Common myeloid progenitor, CD34-positive (primary cell): ENCODE data around the gene AMD1.
A peak's percentile ranks its signal among the peaks of the same experiment; 100 is the strongest.

ENCODE experiments used
- CTCF ChIA-PET: fragments of 350-600 bp; sonication (Branson Sonifier 250); formaldehyde crosslinking; loops from one replicate; lab custom pipeline; 2021; ENCODE audit warnings: antibody characterized with exemption; lab: Charles Lee
- POLR2A ChIA-PET: fragments of 350-600 bp; sonication (Branson Sonifier 250); formaldehyde crosslinking; loops from one replicate; lab custom pipeline; 2021; ENCODE audit warnings: antibody characterized with exemption; lab: Charles Lee
- DNase-seq, 3 donors: peaks; one replicate each; pipeline versions ENCODE4 v3.0.0 to v3.0.0-alpha.2; 2013
- H3K27ac ChIP-seq, 2 experiments: 1 replicate in 1 of 2; 2 replicates in 1 of 2; pipeline ENCODE4 v1.7.0; 2013; ENCODE audit warnings: inconsistent platforms in 2 of 2, low read length in 2 of 2, mild to moderate bottlenecking in 2 of 2, low read depth in 1 of 2, moderate library complexity in 1 of 2; ENCODE audit not compliant: severe bottlenecking in 2 of 2, insufficient read depth in 1 of 2, poor library complexity in 1 of 2
- H3K27me3 ChIP-seq, 5 experiments: replicated peaks in 2 of 5; 1 replicate in 3 of 5; 2 replicates in 2 of 5; pipeline versions ENCODE4 v1.6.1 to v1.7.0; 2013; ENCODE audit warnings: low read length in 4 of 5, mild to moderate bottlenecking in 2 of 5, moderate library complexity in 2 of 5, inconsistent platforms in 1 of 5; ENCODE audit not compliant: insufficient read depth in 5 of 5, control insufficient read depth in 4 of 5
- H3K36me3 ChIP-seq, 4 experiments: 1 replicate in 2 of 4; 2 replicates in 2 of 4; pipeline versions ENCODE4 v1.6.1 to v1.7.0; 2013; ENCODE audit warnings: low read length in 3 of 4, control low read depth in 1 of 4, mild to moderate bottlenecking in 1 of 4; ENCODE audit not compliant: control insufficient read depth in 4 of 4, insufficient read depth in 4 of 4
- H3K4me1 ChIP-seq, 4 experiments: 1 replicate in 3 of 4; 2 replicates in 1 of 4; pipeline versions ENCODE4 v1.6.1 to v1.7.1; 2013; ENCODE audit warnings: low read length in 3 of 4, mild to moderate bottlenecking in 3 of 4, control low read depth in 1 of 4, inconsistent platforms in 1 of 4, moderate library complexity in 1 of 4; ENCODE audit not compliant: control insufficient read depth in 4 of 4, insufficient read depth in 4 of 4; ENCODE audit errors: control extremely low read depth in 1 of 4
- H3K4me3 ChIP-seq, 7 experiments: 1 replicate in 4 of 7; 2 replicates in 3 of 7; pipeline versions ENCODE4 v1.5.1 to v1.7.0; 2013; ENCODE audit warnings: mild to moderate bottlenecking in 7 of 7, low read length in 6 of 7, moderate library complexity in 6 of 7, inconsistent platforms in 2 of 7, low read depth in 2 of 7, control low read depth in 1 of 7; ENCODE audit not compliant: insufficient read depth in 4 of 7, control insufficient read depth in 1 of 7; ENCODE audit errors: extremely low read depth in 1 of 7
- H3K9me3 ChIP-seq, 5 experiments: 1 replicate in 4 of 5; 2 replicates in 1 of 5; pipeline versions ENCODE4 v1.6.1 to v1.7.1; 2013; ENCODE audit warnings: low read length in 4 of 5, mild to moderate bottlenecking in 2 of 5, inconsistent platforms in 1 of 5, low read depth in 1 of 5, moderate library complexity in 1 of 5; ENCODE audit not compliant: control insufficient read depth in 4 of 5, insufficient read depth in 2 of 5; ENCODE audit errors: control extremely low read depth in 1 of 5
- WGBS: methylation state at CpG from one replicate; pipeline ENCODE4 v1.1.5; 2013; ENCODE audit not compliant: insufficient coverage; 5-methylcytosine and 5-hydroxymethylcytosine counted together

The AMD1 gene

GRCh38 chr6:110876806-110877564 is 2.4 kb downstream of the AMD1 start:
- POLR2A ChIA-PET = interaction anchor here (0.5 to 4.5 kb wide), 5 partner anchors 8 to 195 kb away, joined by 3 to 69 read pairs (median 5); partner anchors contain the start of gene CDK19
- 9% methylated on average over 9 of the region's 10 CpGs for WGBS
- CTCF ChIA-PET = interaction anchor here (0.6 to 5.4 kb wide), 14 partner anchors 10 to 446 kb away, joined by 3 to 76 read pairs (median 4); partner anchors contain the start of gene CDK19
- peak in 1 of 3 donors; percentile 27 for DNase-seq
- H3K4me3 ChIP-seq = peak overlapping the region in 6 of 7 experiments; percentile 91 to 99 (median 94)
- H3K4me1 ChIP-seq = peaks cover 42 to 67% (median 51%) of the 10 kb centered on the region in 4 experiments
- H3K9me3 ChIP-seq = no peaks in the 10 kb centered on the region
- H3K27ac ChIP-seq = peak overlapping the region; percentile 87 to 95
- H3K27me3 ChIP-seq = no peaks in the 10 kb centered on the region
- H3K36me3 ChIP-seq = peaks cover 0 to 7% (median 1%) of the 10 kb centered on the region in 4 experiments

- H3K36me3 ChIP-seq = peaks cover 0 to 7% (median 1%) of the 10 kb centered on the region in 4 experiments
- peaks cover 44 to 73% (median 57%) of the 10 kb centered on the region in 4 experiments for H3K4me1 ChIP-seq
- H3K27me3 ChIP-seq = no peaks in the 10 kb centered on the region
- peak overlapping the region in 6 of 7 experiments; percentile 91 to 99 (median 94) for H3K4me3 ChIP-seq
- H3K27ac ChIP-seq = peak overlapping the region; percentile 87 to 95
- WGBS = no CpG with 5 or more reads among the region's 2 CpGs
- H3K9me3 ChIP-seq = no peaks in the 10 kb centered on the region
- CTCF ChIA-PET = interaction anchor here (1.0 to 5.4 kb wide), 10 partner anchors 10 to 348 kb away, joined by 3 to 76 read pairs (median 6); partner anchors contain the start of gene CDK19
- no peak for DNase-seq
- POLR2A ChIA-PET = no interaction called here
These were observed 3.0 kb downstream of the AMD1 start for GRCh38 chr6:110877569-110877968.

DNA sequence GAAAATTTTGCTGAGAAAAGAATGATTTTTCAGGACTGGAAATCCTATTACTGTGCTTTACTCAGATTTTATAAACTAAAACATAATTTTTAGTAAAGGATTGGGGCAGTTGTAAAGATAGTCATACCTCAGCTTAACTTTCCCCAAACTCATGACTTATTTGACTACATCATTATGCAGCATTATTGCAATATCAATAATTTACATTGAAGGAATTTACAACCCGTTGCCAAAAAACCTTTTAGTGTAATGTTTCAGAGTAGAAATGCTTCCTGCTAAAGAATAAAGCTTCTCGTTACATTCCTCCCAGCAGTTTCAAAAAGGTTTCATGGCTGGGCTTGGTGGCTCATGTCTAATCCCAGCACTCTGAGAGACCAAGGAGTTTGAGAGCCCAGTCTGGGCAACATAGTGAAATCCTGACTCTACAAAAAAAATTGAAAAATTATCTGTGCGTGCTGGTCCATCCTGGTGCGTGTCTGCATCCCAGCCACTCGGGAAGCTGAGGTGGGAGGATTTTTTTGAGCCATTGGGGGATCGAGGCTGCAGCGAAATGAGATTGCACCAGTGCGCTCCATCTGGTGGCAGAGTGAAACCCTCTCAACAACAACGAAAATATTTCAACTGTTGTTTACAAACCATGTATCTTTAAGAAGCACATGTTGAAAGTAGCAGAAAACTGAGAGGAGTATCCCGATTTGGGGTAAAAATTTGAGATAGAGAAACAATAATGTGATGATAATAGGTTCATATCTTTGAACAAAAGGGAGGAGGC is 4.4 kb downstream of the AMD1 start:
- DNase-seq = peak; percentile 62 to 75 (median 74)

DNA sequence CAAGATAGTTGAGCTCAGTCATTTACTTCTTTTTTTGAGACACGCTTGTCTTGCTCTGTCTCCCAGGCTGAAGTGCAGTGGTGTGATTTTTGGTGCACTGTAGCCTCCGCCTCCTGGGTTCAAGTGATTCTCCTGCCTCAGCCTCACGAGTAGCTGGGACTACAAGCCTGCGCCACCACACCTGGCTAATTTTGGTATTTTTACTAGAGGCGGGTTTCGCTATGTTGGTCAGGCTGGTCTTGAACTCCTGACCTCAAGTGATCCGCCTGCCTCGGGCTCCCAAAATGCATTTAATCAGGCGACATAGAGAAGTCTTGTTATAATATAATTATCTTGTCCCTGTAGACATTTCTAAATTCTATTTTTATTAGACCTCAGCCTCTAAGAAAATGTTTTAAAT is 6.1 kb downstream of the AMD1 start:
- no peaks in the 10 kb centered on the region for H3K27me3 ChIP-seq
- no peaks in the 10 kb centered on the region for H3K9me3 ChIP-seq
- WGBS = 86% methylated on average over 5 of the region's 9 CpGs
- H3K27ac ChIP-seq = peak overlapping the region in 1 of 2 experiments; percentile 51
- POLR2A ChIA-PET = no interaction called here
- DNase-seq = no peak
- H3K36me3 ChIP-seq = peaks cover 0 to 7% (median 1%) of the 10 kb centered on the region in 4 experiments
- peaks cover 52 to 89% (median 74%) of the 10 kb centered on the region in 4 experiments for H3K4me1 ChIP-seq
- CTCF ChIA-PET = interaction anchor here (2.0 to 5.4 kb wide), 3 partner anchors 68 to 198 kb away, joined by 11 to 76 read pairs (median 36); no protein-coding TSS in a partner anchor
- H3K4me3 ChIP-seq = peak overlapping the region in 2 of 7 experiments; percentile 22 to 99

More for the DNA sequence above, 4.4 kb downstream of the AMD1 start:
- 33% methylated on average over 1 of the region's 10 CpGs for WGBS
- ChIA-PET CTCF (interaction anchor here (0.8 to 5.4 kb wide), 27 partner anchors 8 to 349 kb away, joined by 3 to 76 read pairs (median 4); partner anchors contain the start of gene CDK19), POLR2A (interaction anchor here (0.6 to 1.2 kb wide), 6 partner anchors 18 to 200 kb away, joined by 3 to 5 read pairs (median 4); partner anchors contain the start of gene RPF2)
- H3K36me3 ChIP-seq = peaks cover 0 to 7% (median 1%) of the 10 kb centered on the region in 4 experiments
- peaks cover 48 to 75% (median 60%) of the 10 kb centered on the region in 4 experiments for H3K4me1 ChIP-seq
- peak overlapping the region; percentile 22 to 95 for H3K27ac ChIP-seq
- H3K9me3 ChIP-seq = no peaks in the 10 kb centered on the region
- no peaks in the 10 kb centered on the region for H3K27me3 ChIP-seq
- H3K4me3 ChIP-seq = peak overlapping the region in 6 of 7 experiments; percentile 91 to 99 (median 94)

DNA sequence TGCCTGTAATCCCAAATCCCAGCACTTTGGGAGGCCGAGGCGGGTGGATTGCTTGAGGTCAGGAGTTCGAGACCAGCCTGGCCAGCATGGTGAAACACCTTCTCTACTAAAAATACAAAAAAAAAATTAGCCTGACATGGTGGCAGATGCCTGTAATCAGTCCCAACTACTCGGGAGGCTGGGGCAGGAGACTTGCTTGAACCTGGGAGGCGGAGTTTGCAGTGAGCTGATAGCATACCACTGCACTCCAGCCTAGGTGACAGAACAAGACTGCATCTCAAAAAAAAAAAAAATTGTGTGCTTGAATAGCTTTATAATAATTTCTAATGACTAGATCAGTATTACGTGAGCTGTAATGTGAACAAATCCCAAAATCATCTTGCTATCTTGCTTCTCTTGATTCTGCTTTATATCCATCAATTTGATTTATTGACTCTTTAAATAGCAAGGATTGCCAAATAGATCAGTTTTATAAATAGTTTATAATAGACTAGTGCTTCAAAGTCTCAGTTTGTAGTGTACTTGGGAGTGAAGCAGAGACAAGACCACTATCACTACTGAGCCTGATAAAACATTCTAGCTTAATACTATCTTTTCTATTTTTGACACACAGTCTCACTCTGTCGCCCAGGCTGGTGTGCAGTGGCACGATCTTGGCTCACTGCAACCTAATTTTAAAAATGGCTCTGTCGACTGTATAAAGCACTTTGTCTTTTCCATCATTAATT is 7.1 kb downstream of the AMD1 start:
- POLR2A ChIA-PET = interaction anchor here (1.0 kb wide), 1 partner anchor 179 kb away, joined by 3 read pairs; no protein-coding TSS in a partner anchor
- 80% methylated on average over 7 of the region's 9 CpGs for WGBS
- no peaks in the 10 kb centered on the region for H3K9me3 ChIP-seq
- H3K27me3 ChIP-seq = no peaks in the 10 kb centered on the region
- CTCF ChIA-PET = interaction anchor here (0.6 to 2.1 kb wide), 11 partner anchors 46 to 321 kb away, joined by 3 to 11 read pairs (median 4); partner anchors contain the start of gene GTF3C6
- no peak for DNase-seq
- peaks cover 49 to 90% (median 77%) of the 10 kb centered on the region in 4 experiments for H3K4me1 ChIP-seq
- H3K36me3 ChIP-seq = peaks cover 0 to 7% (median 1%) of the 10 kb centered on the region in 4 experiments
- H3K4me3 ChIP-seq = peak overlapping the region in 3 of 7 experiments; percentile 10 to 99 (median 15)
- peak overlapping the region; percentile 29 to 63 for H3K27ac ChIP-seq

DNA sequence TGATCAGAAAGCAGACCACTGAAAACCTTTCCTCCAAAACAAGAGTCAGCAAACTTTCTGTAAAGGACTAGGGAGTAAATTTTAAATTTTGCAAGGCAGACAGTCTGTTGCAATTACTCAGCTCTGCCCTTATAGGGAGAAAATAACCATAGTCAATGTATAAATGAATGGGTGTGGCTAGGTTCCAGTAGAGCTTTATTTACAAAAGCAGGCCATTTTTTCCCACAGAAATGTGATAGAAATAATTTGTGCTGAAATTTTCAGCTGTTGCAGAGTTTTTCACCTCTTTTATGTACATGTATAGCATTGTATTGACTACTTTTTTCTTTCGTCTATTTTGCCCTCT is 7.7 kb downstream of the AMD1 start:
- peaks cover 0 to 7% (median 1%) of the 10 kb centered on the region in 4 experiments for H3K36me3 ChIP-seq
- POLR2A ChIA-PET = interaction anchor here (1.0 to 1.6 kb wide), 2 partner anchors 8 to 180 kb away, joined by 3 read pairs; no protein-coding TSS in a partner anchor
- peak overlapping the region in 4 of 7 experiments; percentile 12 to 99 (median 33) for H3K4me3 ChIP-seq
- DNase-seq = no peak
- no peaks in the 10 kb centered on the region for H3K9me3 ChIP-seq
- peaks cover 46 to 85% (median 76%) of the 10 kb centered on the region in 4 experiments for H3K4me1 ChIP-seq
- CTCF ChIA-PET = interaction anchor here (0.6 to 2.1 kb wide), 12 partner anchors 46 to 321 kb away, joined by 3 to 11 read pairs (median 4); partner anchors contain the start of gene GTF3C6
- H3K27ac ChIP-seq = peak overlapping the region in 1 of 2 experiments; percentile 63
- no CpG with 5 or more reads among the region's 1 CpG for WGBS
- no peaks in the 10 kb centered on the region for H3K27me3 ChIP-seq
